ENCODE data around the gene NHLRC4.

The NHLRC4 gene

DNA sequence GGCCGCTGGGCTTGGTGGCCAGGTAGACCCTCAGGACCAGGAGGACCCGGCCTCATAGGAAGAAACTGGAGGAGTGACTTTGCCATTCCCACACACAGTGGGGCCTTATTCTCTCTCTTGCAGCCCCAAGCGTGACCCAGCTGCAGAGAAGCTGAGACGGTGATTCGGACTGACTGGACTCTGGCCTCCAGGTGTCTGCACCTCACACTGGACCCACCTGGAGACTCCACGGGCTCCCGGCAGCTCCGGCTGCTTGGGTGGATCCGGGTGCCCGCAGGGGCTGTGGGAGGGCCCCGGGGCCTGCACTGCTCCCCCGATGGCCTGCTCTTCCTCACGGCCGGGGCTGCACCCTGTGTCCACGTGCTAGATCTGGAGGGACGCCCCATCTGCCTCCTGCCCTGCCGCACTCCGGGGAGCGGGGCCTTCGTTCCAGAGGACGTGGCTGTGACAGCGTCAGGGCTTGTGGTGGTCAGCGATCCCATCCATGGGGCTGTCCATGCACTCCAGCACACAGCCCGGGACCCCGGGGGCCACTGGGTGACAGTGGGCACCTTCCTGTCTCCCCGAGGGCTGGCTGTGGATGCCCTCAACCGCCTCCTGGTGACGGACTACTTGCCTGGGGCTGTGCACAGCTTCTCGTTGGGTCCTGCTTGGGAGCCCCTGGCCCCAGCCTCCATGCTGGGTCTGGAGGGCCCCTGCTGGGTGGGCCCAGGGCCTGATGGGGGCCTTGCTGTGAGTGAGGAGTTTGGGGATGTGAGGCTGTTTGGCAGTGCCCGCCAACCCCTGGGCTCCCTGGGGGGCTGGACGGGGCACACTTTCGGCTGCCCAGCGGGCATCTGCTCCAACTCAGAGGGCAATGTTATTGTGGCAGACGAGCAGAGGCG, 810 bp downstream of the NHLRC4 start:
- DNase-seq, result no peak

- no peak for DNase-seq
Observed at GRCh38 chr16:568401-569258, 1.8 kb downstream of the NHLRC4 start.

DNA sequence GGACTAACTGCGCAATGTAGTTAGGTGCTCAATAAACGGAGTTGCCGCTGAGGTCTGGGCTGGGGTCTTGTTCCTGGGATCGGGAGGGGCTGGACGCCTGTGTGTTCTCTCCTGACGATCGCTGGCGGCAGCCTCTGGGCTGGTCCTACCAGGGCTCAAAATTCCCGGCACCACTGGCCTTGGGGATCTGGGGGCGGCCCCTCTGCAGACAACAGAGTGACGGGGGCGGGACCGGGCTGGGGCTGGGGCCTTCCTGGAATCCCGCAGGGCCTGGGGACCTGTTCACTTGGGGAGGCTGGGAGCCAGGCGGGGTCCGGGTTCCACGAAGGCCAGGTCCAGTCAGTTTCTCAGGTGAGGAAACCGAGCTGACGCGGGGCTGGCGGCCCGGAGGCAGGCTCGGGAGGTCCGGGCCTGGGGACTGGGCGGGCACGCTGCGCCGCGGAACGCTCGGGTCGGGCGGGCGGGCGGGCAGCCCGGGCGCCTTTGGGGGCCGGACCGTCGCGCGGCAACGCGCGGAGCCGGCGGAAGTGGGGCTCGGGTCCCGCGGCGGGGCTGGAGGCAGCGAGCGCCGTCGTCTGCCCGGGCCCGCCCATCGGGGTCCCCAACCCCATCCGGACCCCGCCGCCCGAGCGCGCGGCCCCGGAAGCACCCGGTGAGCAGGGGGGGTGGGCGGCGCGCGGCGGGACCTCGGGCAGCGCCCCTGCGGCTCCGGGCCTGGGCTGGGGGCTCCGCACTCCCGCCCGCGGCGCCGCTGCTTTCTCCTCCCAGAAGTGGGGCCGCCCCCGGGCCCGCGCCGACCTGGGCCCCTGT, 2.8 kb downstream of the NHLRC4 start, which contains the start of gene PIGQ:
TSS of gene PIGQ (plus strand) at position 524 of the 810 bp plus-strand sequence. CDS start 4,107 bp downstream, outside the sequence.
- DNase-seq, result peak; percentile 79

DNA sequence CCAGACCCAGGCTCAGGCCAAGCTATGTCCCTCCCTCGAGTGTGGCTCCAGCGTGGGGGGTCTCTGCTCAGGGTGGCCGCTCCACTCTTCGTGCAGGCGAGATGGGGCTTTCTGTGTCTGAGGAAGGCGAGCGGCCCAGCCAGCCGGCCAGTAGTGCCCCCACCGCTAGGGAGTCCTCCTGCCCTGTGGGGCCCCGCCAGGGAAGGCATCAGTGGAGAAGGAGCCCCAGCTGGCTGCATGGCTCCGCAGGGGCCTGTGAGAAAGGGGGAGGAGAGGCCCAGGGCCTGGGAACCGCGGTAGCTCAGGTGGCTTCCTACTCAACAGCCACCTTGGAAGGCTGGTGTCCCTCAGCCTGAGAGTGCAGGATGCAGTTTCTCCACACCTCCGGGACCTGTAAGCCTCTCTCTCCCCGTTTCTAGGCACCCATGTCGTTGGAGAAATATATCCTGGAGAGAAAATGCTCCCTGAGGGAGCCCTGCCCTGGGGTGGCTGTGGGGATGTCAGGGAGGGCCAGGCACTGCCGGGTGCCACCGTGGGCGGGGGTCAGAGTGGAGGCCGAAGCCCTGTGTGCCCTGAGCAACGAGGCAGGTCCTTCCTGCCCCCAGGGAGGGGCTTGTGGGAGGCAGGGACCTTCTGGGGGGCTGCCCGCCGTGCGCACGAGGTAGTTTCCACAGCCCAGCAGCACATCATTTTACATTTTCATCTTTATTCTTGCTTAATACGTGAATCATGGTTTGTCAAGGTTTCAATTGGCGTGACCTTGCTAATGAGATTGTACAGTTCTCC, 6.3 kb downstream of the NHLRC4 start:
- DNase-seq, result no peak

DNA sequence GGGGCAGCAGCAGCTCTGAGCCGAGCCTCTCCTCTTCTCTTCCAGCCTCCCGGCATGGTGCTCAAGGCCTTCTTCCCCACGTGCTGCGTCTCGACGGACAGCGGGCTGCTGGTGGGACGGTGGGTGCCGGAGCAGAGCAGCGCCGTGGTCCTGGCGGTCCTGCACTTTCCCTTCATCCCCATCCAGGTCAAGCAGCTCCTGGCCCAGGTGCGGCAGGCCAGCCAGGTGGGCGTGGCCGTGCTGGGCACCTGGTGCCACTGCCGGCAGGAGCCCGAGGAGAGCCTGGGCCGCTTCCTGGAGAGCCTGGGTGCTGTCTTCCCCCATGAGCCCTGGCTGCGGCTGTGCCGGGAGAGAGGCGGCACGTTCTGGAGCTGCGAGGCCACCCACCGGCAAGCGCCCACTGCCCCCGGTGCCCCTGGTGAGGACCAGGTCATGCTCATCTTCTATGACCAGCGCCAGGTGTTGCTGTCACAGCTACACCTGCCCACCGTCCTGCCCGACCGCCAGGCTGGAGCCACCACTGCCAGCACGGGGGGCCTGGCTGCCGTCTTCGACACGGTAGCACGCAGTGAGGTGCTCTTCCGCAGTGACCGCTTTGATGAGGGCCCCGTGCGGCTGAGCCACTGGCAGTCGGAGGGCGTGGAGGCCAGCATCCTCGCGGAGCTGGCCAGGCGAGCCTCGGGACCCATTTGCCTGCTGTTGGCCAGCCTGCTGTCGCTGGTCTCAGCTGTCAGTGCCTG, 7.4 kb downstream of the NHLRC4 start:
- no peak for DNase-seq

DNA sequence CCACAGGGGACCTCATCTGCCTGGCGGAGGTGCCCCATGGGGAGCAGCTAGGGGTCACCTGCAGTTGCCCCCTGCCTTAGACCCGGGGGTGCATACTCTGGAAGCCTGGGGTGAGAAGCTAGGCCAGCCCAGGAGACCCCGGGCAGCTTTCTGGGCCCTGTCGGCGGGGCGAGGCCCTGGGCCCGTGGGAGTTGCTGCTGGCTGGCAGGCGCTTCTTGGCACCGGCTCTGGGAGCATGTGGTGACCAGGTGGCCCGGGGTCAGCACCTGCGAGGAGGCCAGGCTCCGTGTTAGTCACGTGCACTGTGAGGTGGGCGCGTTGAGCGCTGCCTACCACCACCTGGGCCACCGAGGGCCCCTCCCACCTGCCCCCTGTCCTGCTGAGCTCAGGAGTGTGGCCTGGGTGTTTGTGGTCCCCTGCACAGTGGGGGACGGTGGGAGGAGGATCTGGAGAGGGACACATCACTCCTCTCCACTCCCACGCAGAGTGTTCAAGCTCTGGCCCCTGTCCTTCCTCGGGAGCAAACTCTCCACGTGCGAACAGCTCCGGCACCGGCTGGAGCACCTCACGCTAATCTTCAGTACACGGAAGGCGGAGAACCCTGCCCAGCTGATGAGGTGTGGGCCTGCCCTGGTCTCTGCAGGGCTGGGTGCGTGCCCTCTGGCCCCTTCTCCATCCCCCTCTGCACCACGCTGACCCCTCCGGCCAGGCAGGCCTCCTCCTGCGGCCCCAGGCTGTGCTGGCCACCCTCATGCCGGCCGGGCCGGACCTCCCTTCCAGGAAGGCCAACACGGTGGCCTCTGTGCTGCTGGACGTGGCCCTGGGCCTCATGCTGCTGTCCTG, 8.8 kb downstream of the NHLRC4 start:
- no peak for DNase-seq

GRCh38 chr16:576197-576822, 9.5 kb downstream of the NHLRC4 start:
- no peak for DNase-seq

DNA sequence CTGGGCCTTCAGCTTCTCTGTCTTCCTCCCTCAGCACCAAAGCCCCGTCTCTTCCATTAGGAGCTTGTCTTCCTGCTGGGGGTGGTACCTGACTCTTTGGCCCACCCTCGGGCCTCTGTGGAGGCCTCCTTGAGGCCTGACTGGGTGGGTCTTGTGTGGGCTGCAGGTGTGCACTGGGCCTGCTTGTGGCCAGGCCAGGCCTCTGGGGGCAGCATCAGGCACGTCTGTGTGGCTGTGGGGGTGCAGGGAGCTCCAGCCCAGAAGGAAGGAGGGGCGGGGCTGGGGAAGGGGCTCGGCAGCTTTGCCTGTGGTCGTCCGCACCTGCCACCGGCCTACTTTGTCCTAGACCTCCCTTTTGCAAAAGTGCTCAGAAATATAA, 10.0 kb downstream of the NHLRC4 start:
- DNase-seq, result no peak

DNA sequence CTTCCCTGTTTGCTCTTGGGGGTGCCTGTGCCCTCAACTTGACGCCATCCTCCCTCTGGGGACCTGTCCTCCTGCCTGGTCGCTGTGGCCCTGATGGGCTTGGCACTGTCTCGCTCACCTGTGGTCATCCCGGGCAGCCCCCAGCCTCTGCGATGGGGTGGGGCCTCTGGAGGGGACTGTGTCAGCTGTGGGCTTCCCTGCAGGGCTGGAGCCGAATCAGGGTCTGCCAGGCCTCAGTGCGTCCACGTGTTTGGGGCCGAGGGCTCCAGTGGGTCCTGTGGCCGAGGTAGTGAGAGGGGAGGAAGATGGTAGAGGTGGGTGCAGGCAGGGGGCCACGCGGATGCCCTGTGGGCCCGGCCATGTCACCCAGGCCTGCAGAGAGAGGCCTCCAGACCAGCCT, 11.0 kb downstream of the NHLRC4 start:
- DNase-seq, result no peak

- no peak for DNase-seq
Observed at GRCh38 chr16:578232-578869, 11.5 kb downstream of the NHLRC4 start.

DNA sequence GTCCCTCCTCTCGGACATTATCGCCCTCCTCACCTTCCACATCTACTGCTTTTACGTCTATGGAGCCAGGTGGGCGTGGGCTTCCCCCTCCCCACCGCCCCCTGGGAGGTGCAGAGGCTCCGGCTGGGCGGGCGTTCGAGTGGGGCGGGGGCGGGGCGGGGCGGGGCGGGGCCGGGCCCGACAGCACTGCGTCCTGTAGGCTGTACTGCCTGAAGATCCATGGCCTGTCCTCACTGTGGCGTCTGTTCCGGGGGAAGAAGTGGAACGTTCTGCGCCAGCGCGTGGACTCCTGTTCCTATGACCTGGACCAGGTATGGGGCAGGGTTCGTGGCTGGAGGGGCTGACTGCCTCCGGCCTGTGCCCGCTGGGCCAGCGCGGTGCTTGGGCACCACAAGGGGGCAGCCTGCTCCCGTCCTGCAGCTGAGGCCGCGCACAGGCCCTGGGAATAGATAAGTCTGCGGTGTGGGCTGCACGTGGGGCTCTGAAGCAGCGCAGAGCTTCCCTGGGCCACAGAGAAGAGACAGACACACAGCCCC, 12.1 kb downstream of the NHLRC4 start:
- peak; percentile 67 for DNase-seq

DNA sequence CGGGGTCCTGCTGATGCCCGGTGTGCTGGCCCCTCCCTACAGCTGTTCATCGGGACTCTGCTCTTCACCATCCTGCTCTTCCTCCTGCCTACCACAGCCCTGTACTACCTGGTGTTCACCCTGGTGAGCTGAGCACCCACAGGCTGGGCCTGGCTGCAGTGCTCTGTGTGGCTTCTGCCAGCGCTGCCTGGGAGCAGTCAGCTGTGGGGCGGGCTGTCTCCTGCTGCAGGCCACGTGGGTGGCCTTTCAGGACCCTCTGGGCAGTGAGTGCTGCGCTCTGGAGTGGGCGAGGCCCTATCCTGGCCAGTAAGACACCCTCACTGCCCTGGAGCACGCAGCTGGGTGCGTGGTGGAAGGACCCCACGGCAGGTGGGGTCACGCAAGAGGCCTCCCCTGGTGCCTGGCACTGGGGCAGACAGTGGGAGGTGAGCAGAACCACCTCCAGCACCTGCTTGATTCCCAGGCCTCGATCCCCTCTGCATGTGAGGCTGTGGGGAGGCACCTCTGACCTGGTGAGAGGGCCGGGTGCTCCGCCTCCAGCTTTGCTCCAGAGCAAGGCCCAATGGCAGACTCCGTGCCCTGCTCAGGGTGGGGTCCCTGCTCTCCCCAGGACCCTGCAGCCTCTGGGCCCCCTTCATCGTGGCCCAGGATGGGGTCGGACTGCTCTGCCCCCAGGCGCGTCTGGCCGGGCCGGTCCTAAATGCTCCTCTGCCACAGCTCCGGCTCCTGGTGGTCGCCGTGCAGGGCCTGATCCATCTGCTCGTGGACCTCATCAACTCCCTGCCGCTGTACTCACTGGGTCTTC, 13.5 kb downstream of the NHLRC4 start:
- no peak for DNase-seq

DNA sequence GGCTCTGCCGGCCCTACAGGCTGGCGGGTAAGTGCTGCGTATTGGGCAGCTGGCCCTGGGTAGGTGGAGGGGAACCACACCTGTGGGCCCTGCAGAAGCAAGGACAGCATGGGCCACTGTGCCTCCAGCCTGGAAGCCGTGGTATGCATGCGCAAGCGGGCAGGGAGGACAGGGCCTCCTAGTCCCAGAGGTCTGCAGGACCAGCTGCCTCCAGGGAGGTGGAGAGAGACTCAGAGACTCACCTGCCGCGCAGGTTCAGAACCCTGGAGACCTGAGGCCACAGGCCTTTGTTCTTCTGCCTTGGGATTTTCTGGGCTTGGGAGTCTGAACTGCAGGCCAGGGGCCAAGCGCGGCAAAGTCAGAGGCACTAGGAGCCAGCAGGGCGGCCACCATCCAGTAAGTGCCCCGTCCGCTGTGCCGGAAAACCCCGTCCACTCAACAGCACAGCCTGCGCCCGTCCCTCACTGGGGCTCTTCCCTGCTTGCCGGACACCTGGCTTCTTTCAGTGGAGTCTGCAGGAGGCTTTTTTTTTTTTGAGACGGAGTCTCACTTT, 14.2 kb downstream of the NHLRC4 start:
- no peak for DNase-seq

DNA sequence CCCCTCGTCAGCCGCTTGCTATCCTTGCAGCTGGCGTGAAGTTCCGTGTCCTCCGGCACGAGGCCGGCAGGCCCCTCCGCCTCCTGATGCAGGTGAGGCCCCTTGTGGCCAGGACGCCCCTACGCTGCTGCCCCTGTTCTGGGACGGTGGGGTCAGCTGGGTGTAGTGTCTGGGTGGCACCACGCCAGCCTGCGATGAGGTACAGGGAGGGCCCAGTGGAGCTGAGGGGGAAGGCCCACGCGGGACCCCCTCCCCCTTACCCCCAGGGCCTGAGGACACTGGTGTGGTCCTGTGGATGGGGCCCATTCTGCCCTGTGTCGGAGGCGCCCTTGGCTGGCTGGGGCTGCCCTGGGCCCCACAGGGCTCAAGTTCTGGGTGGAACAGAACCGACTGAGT, 15.4 kb downstream of the NHLRC4 start:
- DNase-seq, result no peak

- no peak for DNase-seq
Observed at GRCh38 chr16:582614-583331, 16.0 kb downstream of the NHLRC4 start.

DNA sequence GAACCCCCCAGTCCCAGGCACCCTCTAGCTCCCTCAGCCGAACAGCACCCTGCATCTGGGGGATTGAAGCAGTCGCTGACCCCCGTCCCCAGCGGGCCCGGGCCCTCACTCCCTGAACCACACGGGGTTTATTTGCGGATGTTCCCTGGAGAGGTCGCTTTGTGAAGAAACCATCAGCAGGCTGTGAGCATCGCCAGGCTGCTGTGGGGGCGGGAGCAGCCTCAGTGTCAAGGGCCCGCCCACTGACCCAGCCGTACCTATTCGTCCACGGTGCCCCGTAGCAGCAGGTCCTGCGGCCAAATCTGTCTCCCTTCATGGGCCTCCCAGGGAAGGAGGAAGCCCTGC, 16.6 kb downstream of the NHLRC4 start:
- DNase-seq, result no peak

- DNase-seq, result no peak
Observed at GRCh38 chr16:583815-584591, 17.2 kb downstream of the NHLRC4 start.

Measured in activated T-cell treated with anti-CD3 and anti-CD28 coated beads, Interleukin-2, amount 50 U/mL, for 1 hour (primary cell).